OCI-LY7 (cell line): Measurements from ENCODE around the gene SLC23A1. TPM values are rescaled to one million over a fixed set of nuclear protein-coding genes. Genes with fewer than 3 reads are reported as not detected.

Source experiments
- BruUV-seq: library from RNA; stranded (reverse); fragments of 400-500 nt; replicated peaks from 2 replicates; lab custom pipeline; 2021; lab: Mats Ljungman, UMichigan
- CTCF ChIA-PET: fragments of 300-600 bp; sonication (Branson Sonifier 250); formaldehyde crosslinking; loops from one replicate; lab custom pipeline; 2022; ENCODE audit warnings: antibody characterized with exemption; ENCODE audit not compliant: unreplicated experiment; lab: Charles Lee
- POLR2A ChIA-PET: fragments of 300-600 bp; sonication (Branson Sonifier 250); formaldehyde crosslinking; loops from one replicate; lab custom pipeline; 2022; ENCODE audit warnings: antibody characterized with exemption; lab: Charles Lee
- DNase-seq: peaks from one replicate; pipeline ENCODE4 v3.0.0-alpha.2; 2015; ENCODE audit warnings: low spot score
- H2AFZ ChIP-seq: fragments of 200-600 bp; sonication (generic), shearing (Covaris generic); 2 replicates; pipeline ENCODE4 v1.6.1; 2014; ENCODE audit warnings: mild to moderate bottlenecking, antibody characterized with exemption, low read length, moderate library complexity
- H3K27ac ChIP-seq: fragments of 200-600 bp; sonication (generic); 2 replicates; pipeline ENCODE4 v1.5.1; 2014; ENCODE audit warnings: mixed run types, low read depth, mild to moderate bottlenecking, moderate library complexity, low read length, inconsistent platforms; ENCODE audit not compliant: poor library complexity, severe bottlenecking
- H3K36me3 ChIP-seq: fragments of 200-600 bp; sonication (generic); 2 replicates; pipeline ENCODE4 v1.6.1; 2014; ENCODE audit warnings: mild to moderate bottlenecking, antibody characterized with exemption, low read length, moderate library complexity, mixed read lengths; ENCODE audit not compliant: insufficient read depth
- H3K4me1 ChIP-seq: fragments of 200-600 bp; sonication (generic); 2 replicates; pipeline ENCODE4 v1.5.1; 2014; ENCODE audit warnings: mild to moderate bottlenecking, low read length; ENCODE audit not compliant: insufficient read depth, poor library complexity, severe bottlenecking
- H3K4me2 ChIP-seq: fragments of 200-600 bp; sonication (generic); 2 replicates; pipeline ENCODE4 v1.6.1; 2014; ENCODE audit warnings: mild to moderate bottlenecking, low read length
- H3K4me3 ChIP-seq: fragments of 200-600 bp; sonication (generic); 2 replicates; pipeline ENCODE4 v1.5.1; 2014; ENCODE audit warnings: mild to moderate bottlenecking, low read depth, low read length; ENCODE audit not compliant: poor library complexity, severe bottlenecking
- H3K79me2 ChIP-seq: fragments of 200-600 bp; sonication (generic); 2 replicates; pipeline ENCODE4 v1.6.1; 2016; ENCODE audit warnings: low read depth, mild to moderate bottlenecking, low read length, moderate library complexity, mixed read lengths; ENCODE audit not compliant: insufficient read depth
- H3K9me2 ChIP-seq: fragments of 200-600 bp; sonication (generic); 2 replicates; pipeline ENCODE4 v1.6.1; 2016; ENCODE audit warnings: mild to moderate bottlenecking, low read length, mixed read lengths; ENCODE audit not compliant: insufficient read depth
- H3K9me3 ChIP-seq: fragments of 200-600 bp; sonication (generic); 2 replicates; pipeline ENCODE4 v1.6.1; 2014; ENCODE audit warnings: mild to moderate bottlenecking, mixed run types, low read length, mixed read lengths
- H4K20me1 ChIP-seq: fragments of 200-600 bp; sonication (generic); 2 replicates; pipeline ENCODE4 v1.6.1; 2014; ENCODE audit warnings: mild to moderate bottlenecking, antibody characterized with exemption, low read length, moderate library complexity, mixed read lengths; ENCODE audit not compliant: insufficient read depth
- EZH2phosphoT487 ChIP-seq: fragments of 200-600 bp; sonication (generic); IDR thresholded peaks from 2 replicates; pipeline ENCODE4 v1.6.1; 2018; ENCODE audit warnings: low read depth, borderline replicate concordance, mild to moderate bottlenecking, mixed run types, antibody characterized with exemption, low read length, moderate library complexity, mixed read lengths
- intact Hi-C: fragments of 100-400 bp; cut with micrococcal nuclease; formaldehyde crosslinking; loops from one replicate; pipeline ENCODE4 v1.10.0; 2022; ENCODE audit not compliant: unreplicated experiment
- total RNA-seq, 2 experiments: library from RNA; depleted of rRNA in 1 of 2; stranded (reverse); fragments of >200 nt in 1 of 2; shearing (Covaris generic) in 1 of 2; gene quantifications; 2 replicates each; pipeline ENCODE4 v1.2.3, GENCODE V29; 2014 to 2022
- TF ChIP-seq, protein P1 (sequence below): fragments of 200-600 bp; sonication (generic); conservative IDR thresholded peaks from 2 replicates; pipeline ENCODE4 v1.5.1; 2014; ENCODE audit warnings: mild to moderate bottlenecking, antibody characterized with exemption, low read length, moderate library complexity, mixed read lengths

The SLC23A1 gene
- total RNA-seq, 2 experiments from 2014 or later: 20.3 to 63.1 TPM

DNA sequence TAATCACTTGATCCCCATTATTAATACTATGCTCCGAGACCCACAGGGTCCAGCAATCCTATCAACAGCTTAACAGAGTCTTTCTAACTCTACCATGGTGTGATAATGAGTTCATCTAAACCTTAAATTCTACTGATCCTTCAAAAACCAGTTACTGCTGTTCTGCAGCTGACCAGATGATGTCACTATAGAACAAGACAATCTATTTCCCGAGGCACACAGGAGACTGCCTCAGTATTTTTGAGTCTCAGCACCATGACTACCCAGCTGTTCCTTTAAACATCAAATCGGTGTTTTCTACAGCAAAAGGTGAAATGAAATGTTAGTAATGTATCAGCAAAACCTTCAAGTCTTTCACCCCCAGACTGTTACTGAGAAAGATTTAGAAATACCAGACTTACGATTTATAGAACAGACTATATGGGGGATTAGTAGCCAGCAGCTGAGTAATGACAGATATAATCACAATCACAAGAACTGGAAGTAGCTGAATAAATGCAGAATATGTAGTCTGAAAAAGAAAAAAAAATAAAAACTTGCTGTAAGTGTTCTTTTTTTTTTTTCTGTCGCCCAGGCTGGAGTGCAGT lies 39.3 kb upstream of the SLC23A1 start:
- no peak overlapping the region for H2AFZ ChIP-seq
- H3K27ac ChIP-seq: no peak overlapping the region
- no peaks in the 10 kb centered on the region for H3K9me2 ChIP-seq
- H3K4me1 ChIP-seq: no peaks in the 10 kb centered on the region
- no peak for TF ChIP-seq EZH2phosphoT487
- TF ChIP-seq, protein P1, sequence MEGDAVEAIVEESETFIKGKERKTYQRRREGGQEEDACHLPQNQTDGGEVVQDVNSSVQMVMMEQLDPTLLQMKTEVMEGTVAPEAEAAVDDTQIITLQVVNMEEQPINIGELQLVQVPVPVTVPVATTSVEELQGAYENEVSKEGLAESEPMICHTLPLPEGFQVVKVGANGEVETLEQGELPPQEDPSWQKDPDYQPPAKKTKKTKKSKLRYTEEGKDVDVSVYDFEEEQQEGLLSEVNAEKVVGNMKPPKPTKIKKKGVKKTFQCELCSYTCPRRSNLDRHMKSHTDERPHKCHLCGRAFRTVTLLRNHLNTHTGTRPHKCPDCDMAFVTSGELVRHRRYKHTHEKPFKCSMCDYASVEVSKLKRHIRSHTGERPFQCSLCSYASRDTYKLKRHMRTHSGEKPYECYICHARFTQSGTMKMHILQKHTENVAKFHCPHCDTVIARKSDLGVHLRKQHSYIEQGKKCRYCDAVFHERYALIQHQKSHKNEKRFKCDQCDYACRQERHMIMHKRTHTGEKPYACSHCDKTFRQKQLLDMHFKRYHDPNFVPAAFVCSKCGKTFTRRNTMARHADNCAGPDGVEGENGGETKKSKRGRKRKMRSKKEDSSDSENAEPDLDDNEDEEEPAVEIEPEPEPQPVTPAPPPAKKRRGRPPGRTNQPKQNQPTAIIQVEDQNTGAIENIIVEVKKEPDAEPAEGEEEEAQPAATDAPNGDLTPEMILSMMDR: peak; percentile 99
- no peak overlapping the region for H3K4me3 ChIP-seq
- no TSS peak for BruUV-seq
- ChIA-PET POLR2A (interaction anchor here (0.7 to 1.1 kb wide), 4 partner anchors 19 to 267 kb away, joined by 3 to 4 read pairs (median 3); partner anchors contain the start of gene SPATA24), CTCF (interaction anchor here (0.5 to 1.1 kb wide), 2 partner anchors 91 to 246 kb away, joined by 4 to 6 read pairs; no protein-coding TSS in a partner anchor)
- H3K36me3 ChIP-seq: no peaks in the 10 kb centered on the region
- H3K9me3 ChIP-seq: no peaks in the 10 kb centered on the region
- peak; percentile 79 for DNase-seq
- H3K4me2 ChIP-seq: no peak overlapping the region
- intact Hi-C loops: loop anchor here (1.0 to 2.0 kb wide), 4 partner anchors 91 to 343 kb away; no protein-coding TSS in a partner anchor
- no peaks in the 10 kb centered on the region for H4K20me1 ChIP-seq
- no peaks in the 10 kb centered on the region for H3K79me2 ChIP-seq

DNA sequence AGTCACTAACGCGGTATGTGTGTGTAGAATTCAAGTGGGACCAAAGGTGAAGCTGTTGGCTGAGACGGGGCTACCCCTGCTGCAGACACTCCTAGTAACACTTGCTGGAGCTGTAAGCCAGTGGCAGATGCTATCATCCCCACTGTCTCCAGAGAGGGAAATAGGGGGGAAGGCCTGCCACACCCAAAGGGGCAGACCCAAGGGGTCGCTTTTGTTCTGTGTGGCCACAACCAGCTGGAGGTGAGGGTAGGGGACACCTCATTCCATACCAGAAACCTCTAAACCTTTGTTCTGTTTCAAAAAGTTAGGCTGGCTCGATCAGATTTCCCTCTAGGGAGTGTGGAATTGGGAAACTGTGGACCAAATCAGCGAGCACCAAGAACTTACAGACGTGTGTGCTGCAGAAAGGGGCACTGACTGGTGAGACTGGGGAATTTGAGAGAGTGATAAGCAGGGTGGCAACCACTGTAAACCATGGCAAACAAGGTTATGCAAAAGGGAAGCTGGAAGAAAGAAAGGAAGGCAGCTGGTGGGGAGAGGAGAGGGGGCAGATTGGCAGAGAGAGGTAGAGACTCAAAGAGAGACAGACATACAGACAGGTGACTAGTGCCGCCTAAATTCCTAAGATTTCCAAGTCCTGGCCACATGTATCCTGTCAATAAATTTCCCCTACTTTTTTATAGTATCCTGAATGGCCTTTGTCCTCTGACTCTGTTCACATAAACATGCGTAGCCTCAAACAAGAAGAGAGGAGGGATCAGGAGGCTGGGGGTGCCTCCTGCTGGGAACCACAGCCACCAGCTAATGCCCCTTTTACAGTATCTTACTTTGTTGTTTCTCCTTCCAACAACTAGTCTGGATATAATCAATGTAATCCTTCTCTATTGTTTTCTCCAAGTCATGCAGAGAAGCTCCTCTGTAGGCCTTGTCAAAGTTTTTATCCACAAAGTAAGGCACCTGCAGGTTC lies 36.4 kb upstream of the SLC23A1 start:
- H2AFZ ChIP-seq: no peak overlapping the region
- intact Hi-C loops: no loop called here

More for the DNA sequence above, 36.4 kb upstream of the SLC23A1 start:
- H3K27ac ChIP-seq: no peak overlapping the region
- TF ChIP-seq, protein P1: no peak
- no peak for TF ChIP-seq EZH2phosphoT487
- no peak overlapping the region for H3K4me3 ChIP-seq
- H3K79me2 ChIP-seq: no peaks in the 10 kb centered on the region
- H3K4me1 ChIP-seq: no peaks in the 10 kb centered on the region
- no peaks in the 10 kb centered on the region for H3K9me3 ChIP-seq
- no peaks in the 10 kb centered on the region for H4K20me1 ChIP-seq
- H3K36me3 ChIP-seq: no peaks in the 10 kb centered on the region
- DNase-seq: no peak
- no peak overlapping the region for H3K4me2 ChIP-seq
- POLR2A ChIA-PET: interaction anchor here (0.6 to 1.8 kb wide), 2 partner anchors 8 to 39 kb away, joined by 3 to 5 read pairs; no protein-coding TSS in a partner anchor
- BruUV-seq: no TSS peak
- CTCF ChIA-PET: interaction anchor here (0.9 to 1.6 kb wide), 2 partner anchors 9 to 94 kb away, joined by 3 to 6 read pairs; no protein-coding TSS in a partner anchor
- no peaks in the 10 kb centered on the region for H3K9me2 ChIP-seq
